Measurements from ENCODE around the gene FAM174C. TPM values are rescaled to one million over a fixed set of nuclear protein-coding genes. Genes with fewer than 3 reads are reported as not detected.

Gene FAM174C
- total and polyA plus RNA-seq, 2 donors from 2014 or later: 35.3 to 94.7 TPM

DNA sequence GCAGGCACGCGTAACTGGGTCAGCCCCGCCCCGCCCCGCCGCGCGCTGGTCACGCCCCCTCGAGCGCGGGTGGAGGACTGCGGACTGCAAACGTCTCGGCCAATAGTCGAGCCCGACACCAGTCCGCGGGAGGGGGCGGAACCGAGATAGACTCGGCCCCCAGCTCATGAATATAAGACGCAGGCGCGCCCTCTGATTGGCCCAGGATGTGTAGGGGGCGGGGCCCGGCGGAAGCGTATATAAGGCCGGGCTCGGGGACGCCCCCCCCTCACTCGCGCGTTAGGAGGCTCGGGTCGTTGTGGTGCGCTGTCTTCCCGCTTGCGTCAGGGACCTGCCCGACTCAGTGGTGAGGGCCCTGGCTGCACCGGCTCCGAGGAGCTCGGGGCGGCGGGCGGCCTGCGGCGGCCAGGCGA, 6.3 kb upstream of the FAM174C start, which contains the start of gene CIRBP:
CIRBP (plus strand) TSS at position 268 of the 413 bp plus-strand sequence. CDS start 1,602 bp downstream, outside the sequence.
- FAIRE-seq (peak; percentile 96), DNase-seq (peak; percentile 99 to 100 (median 100))
- TF ChIP-seq, protein P1, sequence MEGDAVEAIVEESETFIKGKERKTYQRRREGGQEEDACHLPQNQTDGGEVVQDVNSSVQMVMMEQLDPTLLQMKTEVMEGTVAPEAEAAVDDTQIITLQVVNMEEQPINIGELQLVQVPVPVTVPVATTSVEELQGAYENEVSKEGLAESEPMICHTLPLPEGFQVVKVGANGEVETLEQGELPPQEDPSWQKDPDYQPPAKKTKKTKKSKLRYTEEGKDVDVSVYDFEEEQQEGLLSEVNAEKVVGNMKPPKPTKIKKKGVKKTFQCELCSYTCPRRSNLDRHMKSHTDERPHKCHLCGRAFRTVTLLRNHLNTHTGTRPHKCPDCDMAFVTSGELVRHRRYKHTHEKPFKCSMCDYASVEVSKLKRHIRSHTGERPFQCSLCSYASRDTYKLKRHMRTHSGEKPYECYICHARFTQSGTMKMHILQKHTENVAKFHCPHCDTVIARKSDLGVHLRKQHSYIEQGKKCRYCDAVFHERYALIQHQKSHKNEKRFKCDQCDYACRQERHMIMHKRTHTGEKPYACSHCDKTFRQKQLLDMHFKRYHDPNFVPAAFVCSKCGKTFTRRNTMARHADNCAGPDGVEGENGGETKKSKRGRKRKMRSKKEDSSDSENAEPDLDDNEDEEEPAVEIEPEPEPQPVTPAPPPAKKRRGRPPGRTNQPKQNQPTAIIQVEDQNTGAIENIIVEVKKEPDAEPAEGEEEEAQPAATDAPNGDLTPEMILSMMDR (IDR thresholded peaks at IDR 0.05; ENCODE audit: borderline replicate concordance, extremely low read depth, insufficient read depth): no peak
- Histone ChIP-seq H3K4me1 (ENCODE audit: control insufficient read depth in 2 of 3, insufficient read depth in 2 of 3, low read depth in 1 of 3, low read length in 3 of 3) (peaks cover 3 to 61% (median 33%) of the 10 kb centered on the region in 3 donors), H3K27ac (ENCODE audit: low read depth in 2 of 2, low read length in 2 of 2) (peak within 1 kb of the TSS; percentile 96 to 97), H3K27me3 (ENCODE audit: control insufficient read depth, insufficient read depth, low read length) (no peaks in the 10 kb centered on the region), H3K4me3 (ENCODE audit: low read length in 3 of 3) (peak within 1 kb of the TSS; percentile 89 to 96 (median 94)), H3K9me3 (ENCODE audit: control insufficient read depth in 2 of 3, insufficient read depth in 1 of 3, low read length in 3 of 3) (no peaks in the 10 kb centered on the region), H3K9ac (ENCODE audit: low read length in 3 of 3) (peak within 1 kb of the TSS; percentile 77 to 97 (median 91)), H3K36me3 (ENCODE audit: control insufficient read depth in 2 of 3, insufficient read depth in 3 of 3, low read length in 3 of 3) (peaks cover 5 to 32% (median 17%) of the 10 kb centered on the region in 3 donors)
- intact Hi-C loops (cut with DNase I): no loop called here

DNA sequence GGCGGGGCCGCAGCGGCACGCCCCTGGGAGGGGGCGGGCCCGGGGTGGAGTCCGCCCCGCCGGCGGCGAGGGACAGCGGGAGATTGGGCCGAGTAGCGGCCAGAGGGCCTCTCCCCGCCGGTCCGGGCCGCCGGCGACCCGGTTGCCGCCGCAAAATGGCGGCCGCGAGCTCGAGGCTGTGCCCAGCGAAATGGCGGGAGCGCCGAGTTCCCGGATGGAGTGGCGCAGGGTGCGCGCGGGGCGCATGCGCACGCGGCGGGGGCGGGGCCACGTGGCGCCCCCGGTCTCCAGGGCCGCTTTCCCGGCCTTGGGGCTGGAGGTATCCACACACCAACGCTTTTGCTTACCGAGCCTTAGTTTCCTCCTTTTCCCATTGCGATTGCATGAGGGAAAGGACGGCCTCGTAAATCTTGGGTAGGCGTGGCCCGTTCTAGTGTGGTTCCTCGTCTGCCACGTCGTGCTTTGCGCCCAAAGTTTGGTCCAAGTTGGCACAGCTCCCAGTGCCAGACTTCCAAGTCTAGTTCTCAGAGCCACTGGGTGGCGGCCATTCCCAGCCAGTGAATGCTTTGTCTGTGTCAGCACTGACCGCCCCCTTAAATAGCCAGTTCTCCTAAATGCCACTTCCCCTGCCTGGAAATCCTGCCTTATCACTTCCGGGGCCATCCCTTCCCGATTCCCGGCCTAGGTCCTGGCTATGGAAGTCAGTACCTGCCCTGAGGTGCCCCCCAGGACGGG, 5.7 kb upstream of the FAM174C start:
- Histone ChIP-seq H3K27me3 (ENCODE audit: control insufficient read depth, insufficient read depth, low read length) (no peaks in the 10 kb centered on the region), H3K27ac (ENCODE audit: low read depth in 2 of 2, low read length in 2 of 2) (peak overlapping the region; percentile 96 to 97), H3K4me1 (ENCODE audit: control insufficient read depth in 2 of 3, insufficient read depth in 2 of 3, low read depth in 1 of 3, low read length in 3 of 3) (peaks cover 3 to 67% (median 37%) of the 10 kb centered on the region in 3 donors), H3K36me3 (ENCODE audit: control insufficient read depth in 2 of 3, insufficient read depth in 3 of 3, low read length in 3 of 3) (peaks cover 5 to 35% (median 17%) of the 10 kb centered on the region in 3 donors), H3K9me3 (ENCODE audit: control insufficient read depth in 2 of 3, insufficient read depth in 1 of 3, low read length in 3 of 3) (no peaks in the 10 kb centered on the region), H3K4me3 (ENCODE audit: low read length in 3 of 3) (peak overlapping the region; percentile 89 to 96 (median 94)), H3K9ac (ENCODE audit: low read length in 3 of 3) (peak overlapping the region; percentile 77 to 97 (median 91))
- FAIRE-seq (no peak), DNase-seq (peak; percentile 86 to 97 (median 94))
- intact Hi-C loops (cut with DNase I): no loop called here
- TF ChIP-seq, protein P1 (IDR thresholded peaks at IDR 0.05; ENCODE audit: borderline replicate concordance, extremely low read depth, insufficient read depth): no peak

DNA sequence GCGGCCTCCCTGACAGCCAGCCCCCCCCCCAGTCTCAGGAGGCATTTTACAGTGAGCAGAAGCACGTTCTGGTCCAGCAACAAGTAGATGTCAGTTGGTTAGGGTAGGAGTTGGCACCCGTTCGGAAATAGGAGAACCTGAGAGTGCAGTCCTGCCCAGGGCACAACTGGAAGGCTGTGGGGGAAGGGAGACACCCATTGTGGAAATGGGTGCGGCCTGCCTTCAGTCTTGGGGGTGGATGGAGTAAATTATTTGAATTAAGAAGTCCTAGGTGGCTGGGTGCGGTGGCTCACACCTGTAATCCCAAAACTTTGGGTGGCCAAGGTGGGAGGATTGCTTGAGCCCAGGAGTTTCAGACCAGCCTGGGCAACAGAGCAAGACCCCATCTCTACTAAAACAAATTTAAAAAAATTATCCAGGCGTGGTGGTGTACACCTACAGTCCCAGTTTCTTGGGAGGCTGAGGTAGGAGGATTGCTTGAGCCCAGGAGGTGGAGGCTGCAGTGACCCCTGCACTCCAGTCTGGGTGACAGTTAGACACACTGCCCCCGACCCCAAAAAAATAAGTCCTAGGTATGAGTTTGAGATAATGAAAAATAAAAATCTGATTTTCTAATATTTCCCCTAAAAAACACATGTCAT, 5.0 kb upstream of the FAM174C start:
- intact Hi-C loops (cut with DNase I): no loop called here
- Histone ChIP-seq H3K36me3 (ENCODE audit: control insufficient read depth in 2 of 3, insufficient read depth in 3 of 3, low read length in 3 of 3) (peaks cover 5 to 35% (median 17%) of the 10 kb centered on the region in 3 donors), H3K4me3 (ENCODE audit: low read length in 3 of 3) (peak overlapping the region; percentile 89 to 96 (median 94)), H3K4me1 (ENCODE audit: control insufficient read depth in 2 of 3, insufficient read depth in 2 of 3, low read depth in 1 of 3, low read length in 3 of 3) (peaks cover 3 to 66% (median 32%) of the 10 kb centered on the region in 3 donors), H3K27ac (ENCODE audit: low read depth in 2 of 2, low read length in 2 of 2) (peak overlapping the region; percentile 96 to 97), H3K9me3 (ENCODE audit: control insufficient read depth in 2 of 3, insufficient read depth in 1 of 3, low read length in 3 of 3) (no peaks in the 10 kb centered on the region), H3K9ac (ENCODE audit: low read length in 3 of 3) (peak overlapping the region; percentile 77 to 97 (median 91)), H3K27me3 (ENCODE audit: control insufficient read depth, insufficient read depth, low read length) (no peaks in the 10 kb centered on the region)
- TF ChIP-seq, protein P1 (IDR thresholded peaks at IDR 0.05; ENCODE audit: borderline replicate concordance, extremely low read depth, insufficient read depth): no peak
- FAIRE-seq (no peak), DNase-seq (no peak)

All from kidney (tissue), 14 donors.